Measurements from ENCODE around the gene TDRKH. TPM values are rescaled to one million over a fixed set of nuclear protein-coding genes. Genes with fewer than 3 reads are reported as not detected.

The TDRKH gene
- total and polyA plus RNA-seq, 2 experiments from 2014 or later, result 2.2 to 3.6 TPM

- WGBS, 2 experiments (ENCODE audit: low coverage in 1 of 2, low lambda C conversion rate in 2 of 2, missing lambda C conversion rate in 2 of 2), result 68 to 69% methylated on average over 14 to 15 of the region's 15 CpGs
- no peaks in the 10 kb centered on the region for H3K9me3 ChIP-seq (ENCODE audit: low read depth)
- DNase-seq, result no peak
These were observed 24.1 kb upstream of the TDRKH start for GRCh38 chr1:151814426-151814825.

DNA sequence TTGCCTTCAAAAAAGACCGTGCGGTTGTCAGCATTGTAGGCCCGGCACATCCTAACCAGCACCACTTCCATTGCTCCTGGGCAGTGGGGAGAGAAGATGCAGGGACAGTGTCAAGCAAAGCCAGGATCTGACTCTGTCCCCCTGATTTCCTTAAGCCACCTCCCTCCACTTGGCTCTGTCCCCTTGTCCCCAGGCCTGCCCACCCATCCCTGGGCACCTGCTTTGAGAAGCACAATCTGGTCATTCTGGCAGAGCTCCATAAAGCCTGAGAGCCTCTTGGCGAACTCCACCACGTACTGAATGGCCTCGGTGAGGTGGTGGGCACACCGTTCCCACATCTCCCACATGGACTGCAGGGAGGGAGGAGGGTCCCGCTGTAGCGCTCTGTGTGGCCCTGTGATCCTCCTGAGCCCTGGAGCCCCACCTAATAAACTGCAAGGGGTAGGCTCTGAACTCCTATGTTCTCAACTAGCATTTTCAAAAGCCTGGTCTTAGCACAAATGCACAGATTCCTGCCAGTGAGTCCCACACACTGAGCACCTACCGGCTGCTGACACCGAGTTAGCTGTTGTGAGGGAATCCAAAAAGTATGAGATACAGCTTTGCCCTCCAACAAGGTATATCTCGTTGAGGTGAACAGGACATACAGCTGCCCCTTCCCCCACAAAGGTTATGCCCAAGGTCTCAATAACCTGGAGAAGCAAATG, 23.1 kb upstream of the TDRKH start:
- Histone ChIP-seq H3K27ac (no peak overlapping the region), H2AFZ (no peak overlapping the region), H3K9me3 (ENCODE audit: low read depth) (no peaks in the 10 kb centered on the region), H3F3A (ENCODE audit: insufficient read depth) (no peaks in the 10 kb centered on the region), H3K9ac (no peak overlapping the region), H3K4me1 (ENCODE audit: insufficient read depth) (0 out of 2 replicates have a peak, but pooled peaks cover 8% of the 10 kb centered on the region), H3K4me2 (ENCODE audit: unreplicated experiment) (no peak overlapping the region), H3K9me2 (ENCODE audit: insufficient read depth) (no peaks in the 10 kb centered on the region), H3K27me3 (replicated peaks; ENCODE audit: insufficient read depth) (0 out of 2 replicates have a peak, but pooled peaks cover 6% of the 10 kb centered on the region), H3K4me3 (no peak overlapping the region), H4K20me1 (ENCODE audit: insufficient read depth) (no peaks in the 10 kb centered on the region), H3K79me2 (ENCODE audit: insufficient read depth) (no peaks in the 10 kb centered on the region), H3K36me3 (ENCODE audit: low read depth) (no peaks in the 10 kb centered on the region)
- TF ChIP-seq EZH2phosphoT487 (IDR thresholded peaks at IDR 0.05; ENCODE audit: insufficient read depth, low read depth) (no peak), EZH2 (IDR thresholded peaks at IDR 0.05; ENCODE audit: insufficient read depth, poor library complexity, severe bottlenecking) (no peak)
- in situ Hi-C loops (cut with MboI), result no loop called here
- DNase-seq, result no peak
- 63 to 65% methylated on average over 12 of the region's 12 CpGs for WGBS, 2 experiments (ENCODE audit: low coverage in 1 of 2, low lambda C conversion rate in 2 of 2, missing lambda C conversion rate in 2 of 2)

More at GRCh38 chr1:151814426-151814825, 24.1 kb upstream of the TDRKH start:
- Histone ChIP-seq H3K4me3 (no peak overlapping the region), H3K4me2 (ENCODE audit: unreplicated experiment) (no peak overlapping the region), H3K36me3 (ENCODE audit: low read depth) (no peaks in the 10 kb centered on the region), H3F3A (ENCODE audit: insufficient read depth) (no peaks in the 10 kb centered on the region), H3K27me3 (replicated peaks; ENCODE audit: insufficient read depth) (0 out of 2 replicates have a peak, but pooled peaks cover 6% of the 10 kb centered on the region), H3K4me1 (ENCODE audit: insufficient read depth) (0 out of 2 replicates have a peak, but pooled peaks cover 8% of the 10 kb centered on the region), H3K27ac (no peak overlapping the region), H2AFZ (no peak overlapping the region), H3K9ac (no peak overlapping the region), H3K79me2 (ENCODE audit: insufficient read depth) (no peaks in the 10 kb centered on the region), H3K9me2 (ENCODE audit: insufficient read depth) (no peaks in the 10 kb centered on the region), H4K20me1 (ENCODE audit: insufficient read depth) (no peaks in the 10 kb centered on the region)
- in situ Hi-C loops (cut with MboI), result no loop called here
- TF ChIP-seq EZH2 (IDR thresholded peaks at IDR 0.05; ENCODE audit: insufficient read depth, poor library complexity, severe bottlenecking) (no peak), EZH2phosphoT487 (IDR thresholded peaks at IDR 0.05; ENCODE audit: insufficient read depth, low read depth) (no peak)

DNA sequence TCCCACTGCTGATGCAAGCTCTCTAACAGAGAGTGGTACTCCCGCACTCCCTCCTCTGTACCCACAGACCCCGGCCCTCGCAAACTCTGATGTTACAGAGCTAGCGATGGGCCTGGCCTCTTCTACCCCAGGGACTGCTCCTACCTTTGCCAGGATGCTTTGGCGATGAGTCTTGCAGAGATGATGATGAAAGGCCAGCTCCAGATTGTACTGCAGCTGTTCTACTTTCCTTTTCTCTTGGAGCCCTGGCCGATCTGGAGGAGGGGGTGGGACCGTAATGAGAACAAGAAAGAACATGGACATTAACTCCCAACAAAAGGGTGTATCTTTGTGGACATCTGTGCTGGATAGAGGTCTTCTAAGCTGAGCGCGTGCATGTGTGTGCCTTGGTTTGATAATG, 20.9 kb upstream of the TDRKH start:
- TF ChIP-seq EZH2 (IDR thresholded peaks at IDR 0.05; ENCODE audit: insufficient read depth, poor library complexity, severe bottlenecking) (no peak), EZH2phosphoT487 (IDR thresholded peaks at IDR 0.05; ENCODE audit: insufficient read depth, low read depth) (no peak)
- Histone ChIP-seq H3K9ac (no peak overlapping the region), H3K4me2 (ENCODE audit: unreplicated experiment) (peak overlapping the region; percentile 21), H3K4me3 (no peak overlapping the region), H4K20me1 (ENCODE audit: insufficient read depth) (no peaks in the 10 kb centered on the region), H3K79me2 (ENCODE audit: insufficient read depth) (no peaks in the 10 kb centered on the region), H3K4me1 (ENCODE audit: insufficient read depth) (0 out of 2 replicates have a peak, but pooled peaks cover 8% of the 10 kb centered on the region), H3F3A (ENCODE audit: insufficient read depth) (no peaks in the 10 kb centered on the region), H2AFZ (peak overlapping the region; percentile 11; the same call in 1 of the 2 replicates), H3K9me2 (ENCODE audit: insufficient read depth) (no peaks in the 10 kb centered on the region), H3K36me3 (ENCODE audit: low read depth) (no peaks in the 10 kb centered on the region), H3K9me3 (ENCODE audit: low read depth) (no peaks in the 10 kb centered on the region), H3K27ac (no peak overlapping the region), H3K27me3 (replicated peaks; ENCODE audit: insufficient read depth) (peaks cover 11% of the 10 kb centered on the region)
- 33 to 34% methylated on average over 9 of the region's 9 CpGs for WGBS, 2 experiments (ENCODE audit: low coverage in 1 of 2, low lambda C conversion rate in 2 of 2, missing lambda C conversion rate in 2 of 2)
- DNase-seq, result peak; percentile 61
- in situ Hi-C loops (cut with MboI), result no loop called here

DNA sequence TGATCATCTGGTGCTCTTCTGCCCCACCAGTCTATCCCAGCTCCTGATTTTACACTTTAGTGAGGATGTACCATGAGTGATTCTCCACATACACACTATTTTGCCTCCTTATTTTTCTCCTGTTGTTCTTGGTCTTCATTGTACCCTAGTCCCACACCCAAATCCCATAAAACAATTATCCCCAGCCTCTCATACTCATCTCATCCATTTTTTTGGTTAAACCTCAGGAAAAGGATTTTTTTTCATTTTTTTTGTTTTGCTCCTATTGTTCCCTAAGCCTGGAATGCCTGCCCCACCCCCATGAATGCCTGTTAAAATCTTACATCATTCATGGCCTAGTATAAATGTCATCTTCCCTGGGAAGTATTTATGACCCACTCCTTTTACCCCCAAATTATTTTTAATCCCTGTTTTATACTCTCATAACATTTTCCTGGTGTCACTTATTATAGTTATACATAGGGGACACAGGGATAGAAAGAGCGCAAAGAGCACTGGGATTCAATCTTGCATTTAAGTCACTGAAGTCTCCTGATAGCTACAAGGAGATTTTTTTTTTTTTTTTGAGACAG, 19.8 kb upstream of the TDRKH start:
- TF ChIP-seq EZH2phosphoT487 (IDR thresholded peaks at IDR 0.05; ENCODE audit: insufficient read depth, low read depth) (no peak), EZH2 (IDR thresholded peaks at IDR 0.05; ENCODE audit: insufficient read depth, poor library complexity, severe bottlenecking) (no peak)
- Histone ChIP-seq H3K9me3 (ENCODE audit: low read depth) (no peaks in the 10 kb centered on the region), H4K20me1 (ENCODE audit: insufficient read depth) (no peaks in the 10 kb centered on the region), H3K27me3 (replicated peaks; ENCODE audit: insufficient read depth) (peaks cover 11% of the 10 kb centered on the region), H3K36me3 (ENCODE audit: low read depth) (no peaks in the 10 kb centered on the region), H2AFZ (no peak overlapping the region), H3K9me2 (ENCODE audit: insufficient read depth) (no peaks in the 10 kb centered on the region), H3K9ac (no peak overlapping the region), H3F3A (ENCODE audit: insufficient read depth) (no peaks in the 10 kb centered on the region), H3K4me2 (ENCODE audit: unreplicated experiment) (no peak overlapping the region), H3K4me1 (ENCODE audit: insufficient read depth) (0 out of 2 replicates have a peak, but pooled peaks cover 8% of the 10 kb centered on the region), H3K27ac (no peak overlapping the region), H3K4me3 (no peak overlapping the region), H3K79me2 (ENCODE audit: insufficient read depth) (no peaks in the 10 kb centered on the region)
- no peak for DNase-seq
- WGBS, 2 experiments (ENCODE audit: low coverage in 1 of 2, low lambda C conversion rate in 2 of 2, missing lambda C conversion rate in 2 of 2), result 98 to 100% methylated on average over 1 of the region's 1 CpG
- in situ Hi-C loops (cut with MboI), result no loop called here

Data from GM23248 (cell line).